Bronchial epithelial cell (primary cell): ENCODE measurements around the gene TPCN1. TPM values are rescaled to one million over a fixed set of nuclear protein-coding genes. Genes with fewer than 3 reads are reported as not detected.

Experiments used
- DNase-seq: peaks from one replicate; pipeline ENCODE4 v3.0.0-alpha.2; 2010; ENCODE audit warnings: low read depth
- FAIRE-seq: peaks from 2 replicates; lab custom pipeline; 2011; peaks lifted over from hg19 to GRCh38; lab: Jason Lieb, UNC
- H3K27me3 ChIP-seq: 2 replicates; pipeline ENCODE4 v1.5.1; 2011; ENCODE audit warnings: low read length; ENCODE audit not compliant: control insufficient read depth, insufficient read depth
- H3K36me3 ChIP-seq: 2 replicates; pipeline ENCODE4 v1.5.1; 2011; ENCODE audit warnings: low read length; ENCODE audit not compliant: control insufficient read depth, insufficient read depth
- H3K4me3 ChIP-seq: 2 replicates; pipeline ENCODE4 v1.5.1; 2011; ENCODE audit warnings: mild to moderate bottlenecking, low read depth, low read length, control low read depth
- total RNA-seq: library from RNA; depleted of rRNA; stranded (reverse); fragments of >200 nt; gene quantifications from 2 replicates; pipeline ENCODE4 v1.2.1, GENCODE V29; 2014
- TF ChIP-seq, protein P1 (sequence below): IDR thresholded peaks from 2 replicates; pipeline ENCODE4 v1.5.1; 2011; ENCODE audit warnings: mild to moderate bottlenecking, moderate library complexity, low read length, control low read depth, inconsistent platforms; ENCODE audit not compliant: insufficient read depth, severe bottlenecking

TPCN1 gene
- total RNA-seq, 1 donor from 2014 or later: 9.0 TPM

- TF ChIP-seq, protein P1, sequence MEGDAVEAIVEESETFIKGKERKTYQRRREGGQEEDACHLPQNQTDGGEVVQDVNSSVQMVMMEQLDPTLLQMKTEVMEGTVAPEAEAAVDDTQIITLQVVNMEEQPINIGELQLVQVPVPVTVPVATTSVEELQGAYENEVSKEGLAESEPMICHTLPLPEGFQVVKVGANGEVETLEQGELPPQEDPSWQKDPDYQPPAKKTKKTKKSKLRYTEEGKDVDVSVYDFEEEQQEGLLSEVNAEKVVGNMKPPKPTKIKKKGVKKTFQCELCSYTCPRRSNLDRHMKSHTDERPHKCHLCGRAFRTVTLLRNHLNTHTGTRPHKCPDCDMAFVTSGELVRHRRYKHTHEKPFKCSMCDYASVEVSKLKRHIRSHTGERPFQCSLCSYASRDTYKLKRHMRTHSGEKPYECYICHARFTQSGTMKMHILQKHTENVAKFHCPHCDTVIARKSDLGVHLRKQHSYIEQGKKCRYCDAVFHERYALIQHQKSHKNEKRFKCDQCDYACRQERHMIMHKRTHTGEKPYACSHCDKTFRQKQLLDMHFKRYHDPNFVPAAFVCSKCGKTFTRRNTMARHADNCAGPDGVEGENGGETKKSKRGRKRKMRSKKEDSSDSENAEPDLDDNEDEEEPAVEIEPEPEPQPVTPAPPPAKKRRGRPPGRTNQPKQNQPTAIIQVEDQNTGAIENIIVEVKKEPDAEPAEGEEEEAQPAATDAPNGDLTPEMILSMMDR: no peak
- Histone ChIP-seq H3K36me3 (peaks cover 5% of the 10 kb centered on the region), H3K4me3 (no peak overlapping the region), H3K27me3 (no peaks in the 10 kb centered on the region)
- FAIRE-seq (no peak), DNase-seq (no peak)
These were observed 27.0 kb downstream of the TPCN1 start for GRCh38 chr12:113248051-113248825.

DNA sequence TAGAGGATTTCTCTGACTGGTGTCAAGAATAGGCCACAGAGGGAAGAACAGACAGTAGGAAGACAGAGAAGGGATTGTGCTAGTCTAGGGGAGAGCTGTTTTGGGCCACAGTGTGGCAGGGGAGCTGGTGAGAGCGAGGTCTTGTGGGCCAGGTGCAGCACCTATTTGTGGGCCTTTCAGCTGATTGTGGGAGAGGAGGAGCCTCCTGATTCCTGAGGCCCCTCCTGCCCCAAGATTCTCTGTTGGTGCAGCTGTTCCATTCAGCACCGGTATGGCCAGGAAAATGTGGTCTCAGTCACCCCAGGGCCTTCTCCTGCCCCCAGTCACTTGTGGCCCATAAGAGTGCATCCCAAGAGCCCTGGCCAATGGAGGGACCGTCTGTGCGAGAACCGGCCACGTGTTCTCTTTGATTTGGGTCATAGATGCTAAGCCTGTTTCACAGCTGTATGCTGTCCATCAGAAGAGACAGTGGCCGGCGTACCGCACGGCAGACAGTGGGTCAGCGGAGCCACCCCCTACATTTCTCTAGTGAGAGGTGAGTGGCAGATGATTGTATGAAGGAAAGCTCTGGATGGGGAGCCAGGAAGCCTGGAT lies 27.7 kb downstream of the TPCN1 start:
- Histone ChIP-seq H3K4me3 (no peak overlapping the region), H3K27me3 (no peaks in the 10 kb centered on the region), H3K36me3 (peaks cover 7% of the 10 kb centered on the region)
- FAIRE-seq: no peak
- TF ChIP-seq, protein P1: no peak
- no peak for DNase-seq

- DNase-seq (no peak), FAIRE-seq (no peak)
- H3K36me3 ChIP-seq: peaks cover 7% of the 10 kb centered on the region
- H3K4me3 ChIP-seq: no peak overlapping the region
- no peaks in the 10 kb centered on the region for H3K27me3 ChIP-seq
- TF ChIP-seq, protein P1: no peak
These were observed 28.3 kb downstream of the TPCN1 start for GRCh38 chr12:113249546-113249945.

- TF ChIP-seq, protein P1: no peak
- peaks cover 7% of the 10 kb centered on the region for H3K36me3 ChIP-seq
- FAIRE-seq: no peak
These were observed 28.8 kb downstream of the TPCN1 start for GRCh38 chr12:113250045-113250444.

DNA sequence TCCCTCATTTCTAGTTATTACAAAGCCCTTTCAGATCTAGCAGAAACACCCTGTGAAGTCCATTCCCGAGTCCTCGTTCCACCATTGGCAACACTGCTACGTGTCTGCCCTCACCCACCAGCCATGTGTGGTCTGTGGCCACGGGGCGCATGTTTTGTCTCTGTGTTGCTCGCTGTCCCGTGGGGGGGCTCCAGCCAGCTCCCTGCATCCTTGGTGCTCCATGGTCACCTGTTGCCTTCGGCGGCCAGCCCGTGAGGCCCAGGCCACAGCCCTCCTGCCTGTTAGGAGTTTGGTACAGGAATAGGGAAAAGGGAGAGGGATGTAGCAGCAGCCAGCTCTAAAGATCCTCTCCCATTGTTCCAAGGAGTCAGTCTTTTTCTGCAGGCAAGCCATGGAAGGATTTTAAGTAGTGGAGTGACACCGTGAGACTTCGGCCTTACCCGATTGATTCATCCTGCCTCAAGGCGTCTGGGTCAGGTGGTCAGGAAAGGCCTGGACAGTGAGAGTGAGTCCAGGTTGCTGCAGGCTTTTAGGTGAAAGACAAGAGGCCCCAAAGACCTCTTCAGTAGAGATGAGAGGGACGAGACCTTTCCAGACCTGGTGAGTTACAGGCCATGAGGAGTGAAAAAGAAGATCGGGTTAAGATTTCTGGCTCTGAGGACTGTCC lies 30.3 kb downstream of the TPCN1 start:
- Histone ChIP-seq H3K36me3 (peaks cover 7% of the 10 kb centered on the region), H3K4me3 (no peak overlapping the region), H3K27me3 (no peaks in the 10 kb centered on the region)
- TF ChIP-seq, protein P1: no peak
- DNase-seq (no peak), FAIRE-seq (no peak)

More at GRCh38 chr12:113250045-113250444, 28.8 kb downstream of the TPCN1 start:
- DNase-seq: no peak
- Histone ChIP-seq H3K4me3 (no peak overlapping the region), H3K27me3 (no peaks in the 10 kb centered on the region)
